Tibial artery (tissue), 4 donors: ENCODE results near the gene OBSCN.

Source experiments
- DNase-seq, 2 donors: peaks; one replicate each; pipeline ENCODE4 v3.0.0-alpha.2; 2019
- H3K27ac ChIP-seq, 2 donors: fragments of 200-600 bp; sonication (generic) in 1 of 2; 1 replicate in 1 of 2; 2 replicates in 1 of 2; pipeline ENCODE4 v1.5.1; 2018 to 2019; ENCODE audit warnings: mild to moderate bottlenecking in 1 of 2
- H3K27me3 ChIP-seq, 2 donors: fragments of 200-600 bp; sonication (generic) in 1 of 2; one replicate each; pipeline versions ENCODE4 v1.5.1 to v1.6.0; 2016 to 2019
- H3K36me3 ChIP-seq, 3 donors: fragments of 200-600 bp; sonication (generic) in 2 of 3; one replicate each; pipeline ENCODE4 v1.5.1; 2016 to 2019; ENCODE audit warnings: mild to moderate bottlenecking in 2 of 3
- H3K4me1 ChIP-seq, 4 donors: fragments of 200-600 bp; sonication (generic) in 2 of 4; 1 replicate in 3 of 4; 2 replicates in 1 of 4; pipeline ENCODE4 v1.5.1; 2016 to 2019
- H3K4me3 ChIP-seq, 2 donors: fragments of 200-600 bp; sonication (generic) in 1 of 2; 1 replicate in 1 of 2; 2 replicates in 1 of 2; pipeline ENCODE4 v1.5.1; 2018 to 2019; ENCODE audit warnings: mild to moderate bottlenecking in 2 of 2
- H3K9me3 ChIP-seq, 3 donors: fragments of 200-600 bp; sonication (generic) in 1 of 3; one replicate each; pipeline ENCODE4 v1.5.1; 2016 to 2019
- CTCF ChIP-seq, 2 experiments: fragments of 200-600 bp in 1 of 2; fragments of 450-650 bp in 1 of 2; IDR thresholded peaks; one replicate each; pipeline ENCODE4 v1.5.1; 2017 to 2019; ENCODE audit warnings: antibody characterized with exemption in 2 of 2, mild to moderate bottlenecking in 1 of 2, moderate library complexity in 1 of 2
- intact Hi-C: fragments of 100-400 bp; cut with DNase I; formaldehyde crosslinking; loops from one replicate; pipeline ENCODE4 v1.15.0; 2023; ENCODE audit warnings: low total_unique reads

OBSCN gene

GRCh38 chr1:228392111-228392936 lies 184.5 kb downstream of the OBSCN start:
- intact Hi-C loops, result no loop called here
- Histone ChIP-seq H3K27me3 (no peaks in the 10 kb centered on the region), H3K9me3 (no peaks in the 10 kb centered on the region), H3K36me3 (peaks cover 15 to 47% (median 31%) of the 10 kb centered on the region in 3 donors), H3K4me3 (no peak overlapping the region), H3K4me1 (peaks cover 0 to 8% (median 1%) of the 10 kb centered on the region in 4 donors), H3K27ac (no peak overlapping the region)
- no peak for TF ChIP-seq CTCF (IDR thresholded peaks at IDR 0.05)
- peak in 1 of 2 donors; percentile 25 for DNase-seq

GRCh38 chr1:228393268-228393701 lies 185.4 kb downstream of the OBSCN start:
- Histone ChIP-seq H3K4me3 (no peak overlapping the region), H3K36me3 (peaks cover 23 to 57% (median 41%) of the 10 kb centered on the region in 3 donors), H3K27me3 (no peaks in the 10 kb centered on the region), H3K4me1 (peaks cover 0 to 8% (median 1%) of the 10 kb centered on the region in 4 donors), H3K9me3 (no peaks in the 10 kb centered on the region), H3K27ac (peak overlapping the region in 1 of 2 donors; percentile 10)
- intact Hi-C loops, result no loop called here
- DNase-seq, result peak; percentile 67 to 71
- peak; percentile 40 to 45 for TF ChIP-seq CTCF (IDR thresholded peaks at IDR 0.05)

- Histone ChIP-seq H3K4me1 (peaks cover 0 to 8% (median 1%) of the 10 kb centered on the region in 4 donors), H3K9me3 (no peaks in the 10 kb centered on the region), H3K27me3 (no peaks in the 10 kb centered on the region), H3K36me3 (peaks cover 23 to 64% (median 47%) of the 10 kb centered on the region in 3 donors), H3K27ac (peak overlapping the region in 1 of 2 donors; percentile 10), H3K4me3 (no peak overlapping the region)
- no peak for TF ChIP-seq CTCF (IDR thresholded peaks at IDR 0.05)
- intact Hi-C loops, result no loop called here
- peak in 1 of 2 donors; percentile 58 for DNase-seq
These were observed 186.1 kb downstream of the OBSCN start for GRCh38 chr1:228393811-228394570.

- peak in 1 of 2 donors; percentile 53 for DNase-seq
- Histone ChIP-seq H3K4me1 (peaks cover 0 to 8% (median 1%) of the 10 kb centered on the region in 4 donors), H3K4me3 (no peak overlapping the region), H3K27me3 (no peaks in the 10 kb centered on the region), H3K9me3 (no peaks in the 10 kb centered on the region), H3K27ac (no peak overlapping the region), H3K36me3 (peaks cover 23 to 72% (median 47%) of the 10 kb centered on the region in 3 donors)
- intact Hi-C loops, result no loop called here
- TF ChIP-seq CTCF (IDR thresholded peaks at IDR 0.05), result no peak
These were observed 186.9 kb downstream of the OBSCN start for GRCh38 chr1:228394571-228395394.
